Activated gamma-delta T cell treated with Interleukin-2 at 50 U/mL for 16 hours (primary cell): ENCODE results near the gene DAPK2.
"Not testable (repeated sequence)": the region's sequence is repeated elsewhere in the genome, so short reads cannot be mapped to it uniquely, and the experiment has no call there.

ENCODE experiments used
- DNase-seq: peaks from one replicate; pipeline ENCODE4 v3.0.0-alpha.2; 2020

Gene DAPK2

DNA sequence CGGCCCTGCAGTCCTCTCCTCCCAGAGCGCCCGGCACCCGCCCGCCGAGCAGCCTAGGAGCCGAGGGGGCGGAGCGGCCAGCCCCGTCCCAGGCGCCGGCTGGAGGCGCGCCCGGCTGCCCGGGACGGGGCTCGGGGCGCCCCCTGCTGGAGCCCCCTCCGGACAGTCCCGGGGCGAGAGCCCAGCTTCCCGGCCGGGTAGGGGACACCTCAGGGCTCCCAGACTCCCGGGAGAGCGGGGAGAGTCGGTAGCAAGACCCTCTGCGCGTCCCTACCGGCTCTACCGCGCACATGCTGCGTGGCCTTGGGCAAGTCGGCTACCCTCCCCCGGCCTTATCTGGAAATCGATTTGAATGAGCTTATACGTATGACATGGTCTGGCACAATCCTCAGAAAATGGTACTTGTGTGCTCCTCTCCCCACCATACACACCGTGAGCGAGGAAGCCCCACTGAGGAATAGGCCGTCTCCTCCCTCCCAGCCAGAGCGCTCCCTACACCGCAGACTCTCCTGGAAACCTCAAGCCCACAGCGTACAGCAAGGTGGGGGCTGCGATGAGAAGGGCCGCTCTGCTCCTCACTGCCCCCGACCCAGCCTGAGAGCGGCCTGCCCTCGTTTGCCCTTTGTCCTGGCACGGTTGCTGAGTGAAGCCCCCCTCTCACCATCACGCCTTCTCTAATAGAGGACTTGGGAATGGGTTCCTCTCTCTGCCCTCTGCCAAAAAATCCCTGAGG, at the start of gene DAPK2:
DAPK2 (minus strand) TSS at position 65 of the 733 bp plus-strand sequence. CDS start 6,224 bp downstream, outside the sequence.
- peak; percentile 63 for DNase-seq

DNA sequence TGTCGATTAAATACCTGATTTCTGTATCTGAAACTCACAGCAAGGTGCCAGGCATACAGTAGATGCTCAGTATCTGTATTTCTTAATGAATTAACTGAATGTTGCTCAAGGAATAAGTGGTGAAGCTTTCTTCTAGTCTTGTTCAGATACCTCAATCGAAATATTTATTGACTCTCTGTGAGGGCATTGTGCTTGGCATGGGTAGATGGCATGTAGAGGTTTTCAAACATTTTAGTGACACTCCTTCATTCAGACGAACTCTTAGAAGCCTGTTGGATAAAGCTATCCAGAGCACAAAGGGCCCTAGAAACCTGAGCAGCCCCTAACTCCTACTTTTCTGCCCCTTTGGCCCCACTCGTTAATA, 49.1 kb upstream of the DAPK2 start:
- no peak for DNase-seq

DNA sequence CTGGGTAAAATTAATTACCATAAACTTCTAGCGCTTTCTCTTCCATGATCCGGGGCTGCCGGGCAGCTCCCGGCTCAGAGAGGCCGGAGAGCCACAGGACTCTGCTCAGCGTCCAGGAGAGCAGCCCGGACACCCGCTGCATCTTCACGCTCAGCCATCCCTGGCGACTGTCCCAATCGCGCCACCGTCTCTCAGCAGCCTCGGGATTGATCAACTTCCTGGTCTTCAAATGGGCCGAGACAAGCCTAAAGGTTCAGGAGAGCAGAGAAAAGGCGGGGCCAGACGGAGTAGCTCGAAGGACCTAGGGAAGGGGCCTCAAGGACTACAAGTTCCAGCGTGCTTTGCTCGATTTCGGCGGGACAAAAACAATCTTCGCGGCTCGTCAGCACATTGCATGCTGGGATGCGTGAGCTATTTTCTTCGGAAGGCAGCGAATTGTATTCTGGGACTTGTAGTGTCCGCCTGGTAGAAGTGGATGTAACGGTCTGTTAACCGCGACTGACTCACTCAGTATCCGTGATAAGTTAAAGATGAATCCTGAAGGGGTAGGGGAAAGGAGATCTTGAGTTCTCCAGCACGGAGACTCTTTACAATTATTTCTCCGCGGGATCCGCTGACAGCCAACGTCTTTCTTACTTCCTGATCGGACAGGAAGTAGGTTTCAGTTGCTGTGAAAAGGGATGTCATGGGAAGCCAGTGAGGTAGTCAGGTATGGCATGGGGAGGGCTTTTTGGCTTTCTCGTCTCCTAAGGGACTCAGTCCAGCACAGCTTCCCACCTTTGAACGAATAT, 47.5 kb upstream of the DAPK2 start, which contains the start of gene CIAO2A:
CIAO2A (minus strand) TSS at position 212 of the 791 bp plus-strand sequence; CDS start at position 142, 70 bp downstream.
- peak; percentile 87 for DNase-seq

DNA sequence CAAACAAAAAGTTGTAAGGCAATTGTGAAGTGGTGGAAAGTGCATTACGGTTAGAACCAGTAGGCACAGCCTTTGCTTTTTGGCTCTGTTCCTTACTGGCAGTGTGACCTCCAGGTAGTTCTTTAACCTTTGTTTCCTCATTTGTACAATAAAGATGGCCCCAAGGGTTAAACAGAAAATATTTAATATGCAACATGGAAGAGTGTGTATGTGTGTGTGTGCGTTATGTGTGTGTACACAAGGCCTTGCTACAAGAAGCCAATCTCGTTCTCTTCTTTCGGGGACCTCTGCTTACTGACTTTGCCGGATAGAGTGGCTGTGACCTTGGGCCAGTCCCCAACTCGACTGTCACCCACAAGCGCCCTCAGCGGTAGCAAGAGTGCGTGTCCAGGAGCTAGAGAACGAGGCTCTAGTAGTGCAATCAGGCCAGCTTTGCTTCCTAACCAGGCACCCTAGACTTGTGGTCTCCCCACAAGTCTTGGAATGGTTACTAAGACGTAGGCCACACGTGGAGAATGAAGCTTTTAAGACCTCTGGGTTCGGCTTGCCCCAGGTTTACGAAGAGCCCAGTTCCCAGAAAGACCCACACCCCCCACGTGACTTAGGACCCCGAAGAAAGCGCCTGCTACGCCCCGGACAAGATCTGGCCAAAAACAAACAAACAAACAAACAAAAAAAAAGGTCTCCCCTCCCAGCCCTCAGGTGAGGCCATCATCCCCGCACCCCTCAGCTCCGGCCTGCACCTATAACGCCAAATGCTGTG, 46.8 kb upstream of the DAPK2 start:
- peak; percentile 16 for DNase-seq

DNA sequence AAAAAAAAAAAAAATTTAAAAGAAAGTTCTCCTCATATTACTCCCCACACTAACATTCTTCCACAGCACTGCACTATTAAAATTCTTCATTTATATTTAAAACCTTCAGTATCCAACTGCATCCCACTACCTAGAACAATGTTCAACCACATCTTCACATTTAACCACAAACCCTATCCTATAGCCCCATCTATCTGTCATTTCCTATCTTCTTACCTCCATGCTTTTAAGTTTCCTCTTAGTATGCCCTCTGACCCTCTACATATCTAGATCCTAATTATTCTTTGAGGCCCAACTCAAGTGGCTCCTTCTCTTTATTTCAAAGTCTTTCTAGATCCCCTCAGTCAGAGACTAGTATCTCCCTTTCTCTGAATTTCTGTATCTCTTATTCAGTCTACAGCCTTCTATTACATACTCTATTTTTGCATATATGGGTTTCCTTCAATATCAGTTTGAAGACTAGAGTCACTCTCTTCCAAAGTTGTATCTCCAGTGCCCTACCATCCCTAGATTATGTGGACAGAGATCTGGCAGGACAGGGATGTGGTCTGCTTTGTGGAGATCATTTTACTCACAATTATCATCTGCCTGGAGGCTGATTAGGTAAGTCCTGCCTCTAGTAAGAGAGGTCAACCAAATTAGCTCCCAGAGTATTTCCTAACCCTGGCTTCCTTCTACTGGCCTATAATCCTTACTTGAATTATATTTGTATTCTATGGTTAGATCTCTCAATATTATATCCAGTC, 46.0 kb upstream of the DAPK2 start:
- no peak for DNase-seq

DNA sequence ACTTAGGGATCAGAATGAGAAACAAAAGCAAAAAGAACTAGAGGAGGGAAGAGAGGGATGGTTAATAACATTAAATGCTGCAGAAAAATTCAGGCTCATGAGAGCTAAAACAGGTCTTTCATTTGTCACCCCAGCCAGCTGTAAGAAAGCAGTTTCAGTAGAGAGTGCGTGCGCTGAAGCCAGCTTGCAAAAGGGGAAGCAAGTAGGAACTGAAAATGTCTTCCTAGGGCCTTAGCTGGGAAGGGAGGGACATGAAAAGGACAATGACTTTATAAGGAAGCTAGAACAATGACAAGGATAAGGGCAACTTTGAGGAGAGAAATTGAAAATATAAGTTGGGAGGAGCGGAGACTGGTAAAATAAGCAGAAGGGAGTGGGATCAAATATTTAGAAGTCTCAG, 44.2 kb upstream of the DAPK2 start:
- DNase-seq = no peak

DNA sequence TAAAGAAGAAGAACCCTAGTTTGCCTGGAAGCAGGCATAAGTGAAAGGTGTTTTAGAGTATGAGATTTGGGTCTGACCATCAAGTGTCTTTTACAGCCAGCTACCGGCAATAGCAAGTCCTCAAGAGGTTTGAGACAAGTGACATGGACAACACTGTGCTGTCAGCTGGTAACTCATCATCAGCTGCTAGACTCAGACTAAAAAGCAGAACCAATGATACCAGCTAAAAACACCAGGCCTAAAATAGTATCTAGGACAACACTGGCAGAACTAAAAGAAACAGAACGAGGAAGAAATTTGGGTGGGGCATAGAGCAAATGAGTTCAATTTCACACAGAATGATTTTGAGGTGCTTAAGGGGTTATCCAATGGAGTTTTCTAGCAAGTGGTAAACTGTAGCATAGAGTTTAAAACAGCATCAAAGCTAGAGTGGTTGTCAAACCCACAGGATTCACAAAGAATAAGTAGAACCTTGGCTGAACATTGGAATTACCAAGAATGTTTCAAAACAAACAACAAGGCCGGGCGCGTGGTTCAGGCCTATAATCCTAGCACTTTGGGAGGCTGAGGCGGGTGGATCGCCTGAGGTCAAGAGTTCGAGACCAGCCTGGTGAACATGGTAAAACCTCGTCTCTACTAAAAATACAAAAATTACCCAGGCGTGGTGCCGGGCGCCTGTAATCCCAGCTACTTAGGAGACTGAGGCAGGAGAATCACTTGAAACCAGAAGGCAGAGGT, 43.4 kb upstream of the DAPK2 start:
- DNase-seq = no peak

DNA sequence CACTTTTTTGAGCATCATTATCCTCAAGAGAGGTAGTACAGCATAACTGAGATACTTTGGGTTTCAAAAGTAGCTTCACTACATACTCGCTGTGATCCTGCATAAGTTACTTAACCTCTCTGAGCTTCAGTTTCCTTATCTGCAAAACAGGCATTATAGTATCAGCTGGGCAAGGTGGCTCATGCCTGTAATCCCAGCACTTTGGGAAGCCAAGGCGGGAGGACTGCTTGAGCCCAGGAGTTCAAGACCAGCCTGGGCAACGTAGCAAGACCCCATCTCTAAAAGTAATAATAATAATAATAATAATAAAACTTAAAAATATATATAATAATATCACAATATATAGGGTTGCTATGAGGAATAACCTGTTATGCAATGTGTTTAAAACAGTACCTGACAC, 36.5 kb upstream of the DAPK2 start:
- no peak for DNase-seq

DNA sequence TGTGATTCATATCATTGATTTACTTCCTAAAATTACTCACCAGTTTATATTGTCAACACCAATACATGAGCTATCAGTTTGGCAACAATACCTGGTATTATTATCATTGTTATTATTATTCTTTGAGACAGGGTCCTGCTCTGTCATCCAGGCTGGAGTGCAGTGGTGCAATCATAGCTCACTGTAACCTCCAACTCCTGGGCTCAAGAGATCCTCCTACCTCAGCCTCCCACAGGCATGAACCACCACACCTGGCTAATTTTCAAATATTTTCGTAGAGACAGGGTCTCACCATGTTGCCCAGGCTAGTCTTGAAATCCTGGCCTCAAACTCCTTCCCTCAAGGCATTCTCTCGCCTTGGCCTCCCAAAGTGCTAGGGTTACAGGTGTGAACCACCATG, 27.2 kb upstream of the DAPK2 start:
- DNase-seq = not testable (repeated sequence)

DNA sequence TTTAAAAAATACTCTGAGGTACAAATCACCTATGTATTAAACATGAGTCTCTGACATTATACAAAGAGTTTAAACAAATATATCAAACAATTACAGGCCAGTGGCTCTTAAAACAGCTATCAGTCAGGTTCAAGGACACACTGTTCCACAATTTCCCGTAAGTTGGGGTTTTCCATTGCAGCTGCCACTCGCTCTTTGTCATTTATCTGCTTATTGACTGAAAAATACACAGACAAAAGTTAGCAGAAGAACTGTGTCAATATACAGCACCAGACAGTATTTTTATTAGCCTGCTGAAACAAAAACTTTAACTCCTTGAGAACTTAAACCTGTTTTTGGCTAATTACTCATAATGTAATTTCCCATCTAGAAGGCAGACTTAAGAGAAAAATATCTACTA, 26.5 kb upstream of the DAPK2 start:
- no peak for DNase-seq

DNA sequence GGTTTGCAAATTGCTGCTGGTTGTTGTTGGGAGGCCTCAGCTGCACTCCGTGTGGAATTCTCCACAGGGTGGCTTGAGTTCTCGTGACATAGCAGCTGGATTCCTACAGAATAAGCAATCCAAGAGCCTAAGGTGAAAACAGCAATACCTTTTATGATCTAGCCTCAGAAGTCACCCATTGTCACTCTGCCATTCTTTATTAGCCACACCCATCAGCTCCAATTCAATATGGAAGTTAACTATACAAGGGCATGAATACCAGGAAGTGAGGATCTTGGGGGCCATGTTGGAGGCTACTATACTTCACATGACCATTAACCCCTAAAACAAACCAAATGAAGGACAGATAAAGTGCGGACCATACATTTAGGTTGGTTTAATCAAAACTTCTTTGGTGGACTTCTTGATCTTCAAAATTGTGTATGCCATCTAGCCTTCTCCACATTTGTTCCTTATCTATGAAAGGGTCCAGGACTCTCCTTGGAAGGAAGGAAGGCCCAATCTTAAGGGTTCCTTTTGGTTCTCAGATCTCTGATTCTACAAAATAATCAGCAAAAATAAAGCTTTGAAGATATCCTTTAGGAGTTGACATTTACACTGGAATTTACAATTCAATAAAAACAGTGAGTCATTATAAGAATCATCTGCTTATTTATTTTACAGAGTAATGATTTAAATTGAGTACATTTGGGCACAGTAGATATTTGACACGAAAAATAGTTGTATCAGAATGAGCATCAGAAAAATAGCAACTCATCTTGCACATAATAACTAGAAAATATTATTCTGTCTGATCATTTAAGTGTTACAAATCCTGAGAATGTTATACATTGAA, 25.9 kb upstream of the DAPK2 start:
- no peak for DNase-seq

DNA sequence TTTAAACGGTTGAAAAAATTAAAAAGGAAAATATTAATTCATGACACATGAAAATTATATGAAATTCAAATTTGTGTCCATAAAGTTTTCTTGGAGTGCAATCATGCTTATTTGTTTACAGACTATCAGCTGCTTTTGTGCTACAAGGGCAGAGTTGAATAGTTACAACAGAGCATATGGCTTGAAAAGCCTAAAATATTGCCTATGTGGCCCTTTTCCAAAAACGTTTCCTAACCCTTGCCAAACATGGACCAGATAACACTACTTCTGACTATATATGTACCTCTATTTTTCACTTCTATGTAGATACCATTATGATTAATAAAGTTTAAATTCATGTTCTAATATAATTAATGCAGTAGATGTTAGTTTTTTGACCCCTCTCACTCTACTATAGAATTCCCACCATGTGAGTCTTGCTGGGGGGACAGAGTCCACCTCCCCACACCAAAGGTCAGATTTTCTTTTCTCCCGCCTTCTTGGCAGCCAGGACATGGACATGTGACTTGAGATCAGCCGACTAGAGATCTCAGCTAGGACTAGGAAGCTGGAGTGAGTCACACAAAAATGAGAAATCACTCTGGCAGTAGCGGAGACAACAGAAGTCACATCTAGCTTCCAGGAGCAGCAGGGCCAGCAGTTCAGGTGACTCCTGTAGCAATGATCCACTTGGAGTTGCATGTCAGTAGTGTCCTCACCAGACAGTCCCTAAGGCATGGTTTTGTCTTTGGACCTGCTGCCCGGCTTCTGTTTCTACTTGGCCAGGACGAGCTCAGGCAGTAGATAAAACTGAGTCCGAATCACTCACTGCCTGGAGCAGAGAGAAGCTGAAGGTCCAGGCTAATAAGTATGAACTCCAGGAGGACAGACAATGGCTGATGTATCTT, 24.9 kb upstream of the DAPK2 start:
- DNase-seq = no peak

DNA sequence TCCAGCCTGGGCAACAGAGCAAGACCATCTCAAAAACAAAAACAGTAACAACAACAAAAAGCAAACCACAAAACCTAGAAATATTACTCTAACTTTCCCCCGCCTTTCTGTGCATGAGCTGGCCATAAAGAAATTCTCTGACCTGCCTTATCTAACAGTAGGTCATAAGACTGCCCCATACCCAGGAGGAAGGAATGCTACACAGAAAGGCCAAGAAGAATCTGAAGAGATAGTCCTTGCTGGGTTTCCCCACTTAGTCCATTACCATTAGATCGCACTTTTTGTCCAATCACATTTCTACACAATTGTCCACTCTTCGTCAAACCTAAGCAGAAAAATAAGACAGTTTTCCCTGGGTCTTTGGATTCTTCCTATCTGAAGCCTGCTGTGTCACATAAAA, 23.8 kb upstream of the DAPK2 start:
- DNase-seq = no peak

DNA sequence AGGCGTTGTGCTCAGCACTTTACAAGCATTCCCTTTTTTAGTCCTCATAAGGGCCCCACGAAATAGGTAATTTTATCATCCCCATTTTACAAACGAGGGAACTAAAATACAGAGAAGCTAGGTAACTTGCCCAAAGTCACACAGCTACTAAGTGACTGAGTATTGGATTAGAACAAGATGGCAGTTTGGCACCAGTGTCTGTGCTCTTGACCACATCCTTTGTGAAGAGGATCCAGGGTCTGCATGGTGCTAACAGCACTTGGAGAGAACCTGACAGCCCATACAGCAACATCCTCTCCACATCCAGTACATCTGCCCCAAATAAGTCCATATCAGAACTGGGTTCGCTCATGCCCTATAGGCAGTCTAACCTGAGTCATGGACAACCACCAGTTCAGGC, 21.8 kb upstream of the DAPK2 start:
- no peak for DNase-seq

DNA sequence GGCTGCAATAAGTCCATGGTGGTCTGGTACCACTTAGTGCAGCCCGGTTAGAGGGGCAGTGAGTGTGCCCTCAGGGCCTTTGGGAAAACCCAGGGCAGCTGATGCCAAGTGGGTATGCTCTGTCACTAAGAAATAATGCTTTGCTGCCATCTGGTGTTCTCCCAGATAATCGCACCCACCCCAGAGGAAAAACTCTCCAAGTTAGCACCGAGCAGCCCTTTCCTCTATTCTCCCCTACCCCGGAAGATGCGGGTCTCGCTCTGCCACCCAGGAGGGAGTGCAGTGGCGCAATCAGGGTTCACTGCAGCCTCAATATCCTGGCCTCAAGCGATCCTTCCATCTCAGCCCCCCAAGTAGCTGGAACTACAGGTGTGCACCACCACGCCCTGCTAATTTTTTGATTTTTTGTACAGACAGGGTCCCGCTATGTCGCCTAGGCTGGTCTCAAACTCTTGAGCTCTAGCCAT, 21.3 kb upstream of the DAPK2 start:
- peak; percentile 68 for DNase-seq

DNA sequence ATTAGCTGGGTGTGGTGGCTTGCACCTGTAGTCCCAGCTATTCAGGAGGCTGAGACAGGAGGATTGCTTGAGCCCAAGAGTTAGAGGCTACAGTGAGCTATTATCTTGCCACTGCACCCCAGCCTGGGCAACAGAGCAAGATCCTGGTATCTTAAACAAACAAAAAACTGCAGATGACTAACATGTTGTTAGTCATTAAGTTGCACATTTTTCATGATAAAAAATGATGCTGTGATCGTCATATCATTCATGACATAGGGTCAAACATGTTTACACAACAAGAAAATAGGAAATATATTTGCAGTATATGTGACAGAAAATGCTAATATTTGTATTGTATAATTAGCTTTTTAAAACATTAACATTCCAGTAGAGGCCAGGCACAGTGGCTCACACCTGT, 20.2 kb upstream of the DAPK2 start:
- DNase-seq = no peak

DNA sequence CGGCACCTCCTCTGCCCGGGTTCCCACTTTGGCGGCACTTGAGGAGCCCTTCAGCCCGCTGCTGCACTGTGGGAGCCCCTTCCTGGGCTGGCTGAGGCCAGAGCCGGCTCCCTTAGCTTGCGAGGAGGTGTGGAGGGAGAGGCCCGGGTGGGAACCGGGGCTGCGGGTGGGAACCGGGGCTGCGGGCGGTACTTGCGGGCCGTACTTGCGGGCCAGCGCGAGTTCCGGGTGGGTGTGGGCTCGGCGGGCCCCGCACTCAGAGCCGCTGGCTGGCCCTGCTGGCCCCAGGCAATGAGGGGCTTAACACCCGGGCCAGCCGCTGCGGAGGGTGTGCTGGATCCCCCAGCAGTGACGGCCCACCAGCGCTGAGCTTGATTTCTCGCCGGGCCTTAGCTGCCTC, 14.4 kb upstream of the DAPK2 start:
- no peak for DNase-seq

DNA sequence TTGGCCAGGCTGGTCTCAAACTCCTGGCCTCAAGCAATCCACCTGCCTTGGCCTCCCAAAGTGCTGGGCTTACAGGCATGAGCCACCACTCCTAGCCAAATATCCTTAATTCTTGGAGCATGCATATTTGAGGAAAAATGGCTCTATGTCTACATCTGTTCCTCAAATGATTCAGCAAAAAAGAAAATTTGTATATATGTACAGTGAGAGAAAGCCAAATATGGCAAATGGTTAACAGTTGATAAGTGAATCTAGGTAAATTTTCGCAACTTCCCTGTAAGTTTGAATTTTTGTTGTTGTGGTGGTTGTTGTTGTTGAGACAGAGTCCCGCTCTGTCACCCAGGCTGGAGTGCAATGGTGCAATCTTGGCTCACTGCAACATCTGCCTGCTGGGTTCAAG, 12.8 kb upstream of the DAPK2 start:
- not testable (repeated sequence) for DNase-seq

DNA sequence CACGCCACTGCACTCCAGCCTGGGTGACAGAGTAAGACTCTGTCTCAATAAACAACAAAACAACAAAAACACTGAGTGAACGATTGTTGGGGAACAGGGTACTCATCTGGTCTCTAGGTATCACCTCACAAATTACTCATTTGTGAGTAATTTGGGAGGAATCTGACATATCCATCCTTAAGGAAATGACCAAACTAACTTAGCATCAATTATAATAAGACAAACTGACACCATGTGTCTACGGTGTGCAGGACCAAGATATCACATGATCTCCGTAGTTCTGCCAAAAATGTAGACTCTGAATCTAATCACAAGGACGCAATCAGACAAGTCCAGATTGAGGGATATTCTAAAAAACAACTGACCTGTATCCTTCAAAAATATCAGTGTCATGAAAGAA, 12.0 kb upstream of the DAPK2 start:
- no peak for DNase-seq

DNA sequence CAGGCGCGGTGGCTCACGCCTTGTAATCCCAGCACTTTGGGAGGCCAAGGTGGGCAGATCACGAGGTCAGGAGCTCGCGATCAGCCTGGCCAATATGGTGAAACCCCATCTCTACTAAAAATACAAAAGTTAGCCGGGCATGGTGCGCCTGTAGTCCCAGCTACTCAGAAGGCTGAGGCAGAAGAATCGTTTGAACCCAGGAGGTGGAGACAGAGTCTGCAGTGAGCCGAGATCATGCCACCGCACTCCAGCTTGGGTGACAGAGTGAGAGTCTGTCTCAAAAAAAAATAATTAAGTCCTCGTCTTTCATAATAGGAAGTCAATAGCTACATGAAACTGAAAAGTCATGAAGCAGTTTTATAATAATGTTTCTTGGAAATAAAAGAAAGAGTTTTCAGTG, 7.4 kb upstream of the DAPK2 start:
- not testable (repeated sequence) for DNase-seq
